Measurements from ENCODE around the gene ARRB1.
A peak's percentile ranks its signal among the peaks of the same experiment; 100 is the strongest.

DNA sequence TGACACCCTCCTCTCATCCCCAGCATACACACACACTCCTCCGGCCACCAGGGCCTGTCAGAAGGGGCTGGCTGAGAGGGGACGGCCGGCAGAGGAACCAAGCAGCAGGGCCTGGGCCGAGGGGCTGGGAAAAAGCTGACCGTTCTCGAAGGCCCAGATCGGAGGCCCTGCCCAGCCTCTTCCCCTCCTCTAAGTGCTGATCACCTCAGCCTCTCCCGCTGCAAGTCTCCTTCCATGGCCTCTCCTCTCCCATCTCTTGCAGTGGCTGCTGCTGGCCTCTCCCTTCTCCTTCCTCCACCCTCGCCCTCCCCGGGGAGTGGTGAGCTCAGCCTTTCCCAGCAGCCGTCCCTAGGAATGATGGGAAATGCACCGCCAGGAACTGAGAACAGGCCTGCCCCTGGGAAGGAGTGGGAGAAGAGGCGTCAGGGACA lies 39.6 kb downstream of the ARRB1 start:
- TF ChIP-seq EP300 (IDR thresholded peaks at IDR 0.05) (peak; percentile 72), POLR2A (IDR thresholded peaks at IDR 0.05; ENCODE audit: low read depth) (no peak)
